DMS 273 treated with DMSO at 0.1 percent for 48 hours (cell line): ENCODE measurements around the gene SPG11.
"Not testable (repeated sequence)": the region's sequence is repeated elsewhere in the genome, so short reads cannot be mapped to it uniquely, and the experiment has no call there.

ENCODE experiments used
- DNase-seq: peaks from one replicate; lab custom pipeline; 2025; lab: John Stamatoyannopoulos, UW

The SPG11 gene

GRCh38 chr15:44673639-44674038 lies 10.2 kb upstream of the SPG11 start:
- DNase-seq: no peak

GRCh38 chr15:44670087-44670950 lies 6.9 kb upstream of the SPG11 start:
- no peak for DNase-seq

GRCh38 chr15:44668921-44669320 lies 5.5 kb upstream of the SPG11 start:
- DNase-seq: no peak

GRCh38 chr15:44667039-44667360 lies 3.5 kb upstream of the SPG11 start:
- no peak for DNase-seq

GRCh38 chr15:44666210-44667038 lies 3.0 kb upstream of the SPG11 start:
- no peak for DNase-seq

GRCh38 chr15:44662478-44663409 lies 718 bp downstream of the SPG11 start:
- DNase-seq: no peak

GRCh38 chr15:44661576-44661975 lies 1.9 kb downstream of the SPG11 start:
- no peak for DNase-seq

- no peak for DNase-seq
Measured at GRCh38 chr15:44659056-44659455, 4.4 kb downstream of the SPG11 start.

- no peak for DNase-seq
Measured at GRCh38 chr15:44657378-44657777, 6.1 kb downstream of the SPG11 start.

- no peak for DNase-seq
Measured at GRCh38 chr15:44656913-44657312, 6.5 kb downstream of the SPG11 start.

GRCh38 chr15:44656298-44656697 lies 7.2 kb downstream of the SPG11 start:
- no peak for DNase-seq

- DNase-seq: no peak
Measured at GRCh38 chr15:44654858-44655257, 8.6 kb downstream of the SPG11 start.

GRCh38 chr15:44647637-44648036 lies 15.8 kb downstream of the SPG11 start:
- DNase-seq: no peak

GRCh38 chr15:44647036-44647435 lies 16.4 kb downstream of the SPG11 start:
- DNase-seq: no peak

GRCh38 chr15:44646460-44646859 lies 17.0 kb downstream of the SPG11 start:
- DNase-seq: no peak

- no peak for DNase-seq
Measured at GRCh38 chr15:44641651-44642050, 21.8 kb downstream of the SPG11 start.

GRCh38 chr15:44636976-44637375 lies 26.5 kb downstream of the SPG11 start:
- no peak for DNase-seq

- no peak for DNase-seq
Measured at GRCh38 chr15:44633603-44634002, 29.9 kb downstream of the SPG11 start.

- not testable (repeated sequence) for DNase-seq
Measured at GRCh38 chr15:44625286-44625685, 38.2 kb downstream of the SPG11 start.

- no peak for DNase-seq
Measured at GRCh38 chr15:44623178-44623577, 40.3 kb downstream of the SPG11 start.

- no peak for DNase-seq
Measured at GRCh38 chr15:44620081-44620480, 43.4 kb downstream of the SPG11 start.

GRCh38 chr15:44616974-44617373 lies 46.5 kb downstream of the SPG11 start:
- no peak for DNase-seq
